Transverse colon (tissue), 4 donors: ENCODE data around the gene LDLRAD4. TPM values are rescaled to one million over a fixed set of nuclear protein-coding genes. Genes with fewer than 3 reads are reported as not detected.

Experiments
- DNase-seq: peaks from one replicate; pipeline ENCODE4 v3.0.0-alpha.2; 2019
- H3K27ac ChIP-seq, 4 donors: fragments of 200-600 bp; sonication (generic); 2 replicates each; pipeline ENCODE4 v1.5.1; 2016 to 2018; ENCODE audit warnings: inconsistent platforms in 4 of 4
- H3K27me3 ChIP-seq: fragments of 200-600 bp; sonication (generic); 2 replicates; pipeline ENCODE4 v1.5.1; 2017; ENCODE audit warnings: inconsistent platforms
- H3K36me3 ChIP-seq, 4 donors: fragments of 200-600 bp; sonication (generic); 2 replicates each; pipeline ENCODE4 v1.5.1; 2017 to 2019; ENCODE audit warnings: inconsistent platforms in 4 of 4
- H3K4me1 ChIP-seq, 4 donors: fragments of 200-600 bp; sonication (generic); 2 replicates each; pipeline ENCODE4 v1.5.1; 2017 to 2020; ENCODE audit warnings: inconsistent platforms in 4 of 4
- H3K4me3 ChIP-seq, 4 donors: fragments of 200-600 bp; sonication (generic); 1 replicate in 1 of 4; 2 replicates in 3 of 4; pipeline versions ENCODE4 v1.5.1 to v1.6.1; 2017 to 2019; ENCODE audit warnings: inconsistent platforms in 4 of 4
- H3K9me3 ChIP-seq, 2 donors: fragments of 200-600 bp; sonication (generic); 2 replicates each; pipeline ENCODE4 v1.5.1; 2017 to 2019; ENCODE audit warnings: inconsistent platforms in 2 of 2
- EP300 ChIP-seq: sonication (generic); formaldehyde crosslinking; IDR thresholded peaks from one replicate; pipeline ENCODE4 v1.6.1; 2017; ENCODE audit warnings: antibody characterized with exemption, low read depth
- POLR2A ChIP-seq: fragments of 450-650 bp; IDR thresholded peaks from one replicate; pipeline ENCODE4 v1.6.1; 2016; ENCODE audit warnings: antibody characterized with exemption, mild to moderate bottlenecking, moderate library complexity
- POLR2AphosphoS5 ChIP-seq, 3 donors: sonication (generic); formaldehyde crosslinking; IDR thresholded peaks; one replicate each; pipeline ENCODE4 v1.6.1; 2016; ENCODE audit warnings: antibody characterized with exemption in 3 of 3
- WGBS, 2 donors: methylation state at CpG; one replicate each; pipeline ENCODE4 v1.1.5; 2018; ENCODE audit warnings: low coverage in 1 of 2; 5-methylcytosine and 5-hydroxymethylcytosine counted together
- in situ Hi-C, 4 donors: fragments of 200-750 bp; cut with MboI; loops; one replicate each; pipeline versions ENCODE4 v1.15.0 to v1.15.1; 2017; ENCODE audit warnings: low sequenced_read_pairs in 3 of 4, low pct_ligation_motif_present in 1 of 4, low pct_unique_long_range_greater_than_20kb in 1 of 4
- intact Hi-C: fragments of 100-400 bp; cut with DNase I; formaldehyde crosslinking; loops from one replicate; pipeline ENCODE4 v1.15.1; 2023; ENCODE audit warnings: low total_unique reads
- total RNA-seq, 4 donors: library from RNA; depleted of rRNA; stranded (reverse); fragments of >200 nt; gene quantifications; one replicate each; pipeline ENCODE4 v1.1.0, GENCODE V29; 2016
- TF ChIP-seq, protein P1 (sequence below), 5 experiments: fragments of 200-600 bp in 3 of 5; fragments of 450-650 bp in 2 of 5; sonication (generic) in 3 of 5; IDR thresholded peaks; 1 replicate in 2 of 5; 2 replicates in 3 of 5; pipeline ENCODE4 v1.5.1; 2016 to 2017; ENCODE audit warnings: antibody characterized with exemption in 5 of 5, inconsistent platforms in 3 of 5, mild to moderate bottlenecking in 2 of 5, moderate library complexity in 1 of 5

Gene LDLRAD4
- total RNA-seq, 4 donors from 2014 or later: 34.8 to 277 (median 60.6) TPM

DNA sequence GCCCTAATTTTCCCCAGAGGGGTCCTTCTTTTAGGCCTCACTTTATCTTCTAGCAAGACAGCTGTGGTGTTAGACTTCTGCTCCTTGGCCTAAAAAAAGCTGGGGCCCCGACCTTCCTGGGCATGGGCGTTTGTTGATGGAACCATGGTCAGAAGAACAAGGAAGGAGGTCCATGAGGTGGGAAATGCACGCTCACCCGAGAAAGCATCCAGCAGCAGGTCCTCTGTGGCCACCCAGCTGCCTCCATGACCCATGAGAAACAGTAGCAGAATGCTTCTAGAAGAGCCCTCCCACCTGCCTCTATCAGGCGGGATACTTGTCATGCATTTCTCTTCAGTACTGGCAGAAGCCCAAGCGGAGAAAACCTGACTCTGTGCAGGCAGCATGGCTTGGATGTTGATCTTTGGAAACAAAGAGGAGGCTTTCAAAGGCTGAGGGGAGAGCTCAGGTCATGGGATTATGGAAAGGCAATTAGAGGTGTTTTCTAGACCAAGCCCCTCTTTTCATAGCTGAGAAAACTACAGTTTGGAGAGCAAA lies 258.7 kb downstream of the LDLRAD4 start:
- Histone ChIP-seq H3K27ac (no peak overlapping the region), H3K36me3 (no peaks in the 10 kb centered on the region), H3K4me3 (no peak overlapping the region), H3K27me3 (no peaks in the 10 kb centered on the region), H3K4me1 (peaks cover 0 to 7% (median 3%) of the 10 kb centered on the region in 4 donors), H3K9me3 (no peaks in the 10 kb centered on the region)
- in situ Hi-C loops: no loop called here
- DNase-seq: no peak
- no peak for TF ChIP-seq POLR2AphosphoS5 (IDR thresholded peaks at IDR 0.05)
- no peak for TF ChIP-seq EP300
- no peak for TF ChIP-seq POLR2A
- TF ChIP-seq, protein P1, sequence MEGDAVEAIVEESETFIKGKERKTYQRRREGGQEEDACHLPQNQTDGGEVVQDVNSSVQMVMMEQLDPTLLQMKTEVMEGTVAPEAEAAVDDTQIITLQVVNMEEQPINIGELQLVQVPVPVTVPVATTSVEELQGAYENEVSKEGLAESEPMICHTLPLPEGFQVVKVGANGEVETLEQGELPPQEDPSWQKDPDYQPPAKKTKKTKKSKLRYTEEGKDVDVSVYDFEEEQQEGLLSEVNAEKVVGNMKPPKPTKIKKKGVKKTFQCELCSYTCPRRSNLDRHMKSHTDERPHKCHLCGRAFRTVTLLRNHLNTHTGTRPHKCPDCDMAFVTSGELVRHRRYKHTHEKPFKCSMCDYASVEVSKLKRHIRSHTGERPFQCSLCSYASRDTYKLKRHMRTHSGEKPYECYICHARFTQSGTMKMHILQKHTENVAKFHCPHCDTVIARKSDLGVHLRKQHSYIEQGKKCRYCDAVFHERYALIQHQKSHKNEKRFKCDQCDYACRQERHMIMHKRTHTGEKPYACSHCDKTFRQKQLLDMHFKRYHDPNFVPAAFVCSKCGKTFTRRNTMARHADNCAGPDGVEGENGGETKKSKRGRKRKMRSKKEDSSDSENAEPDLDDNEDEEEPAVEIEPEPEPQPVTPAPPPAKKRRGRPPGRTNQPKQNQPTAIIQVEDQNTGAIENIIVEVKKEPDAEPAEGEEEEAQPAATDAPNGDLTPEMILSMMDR (IDR thresholded peaks at IDR 0.05): no peak
- intact Hi-C loops: no loop called here
- WGBS, 2 donors: 93% methylated on average over 6 of the region's 6 CpGs; no CpG with 5 or more reads in 1 of the 2 donors

DNA sequence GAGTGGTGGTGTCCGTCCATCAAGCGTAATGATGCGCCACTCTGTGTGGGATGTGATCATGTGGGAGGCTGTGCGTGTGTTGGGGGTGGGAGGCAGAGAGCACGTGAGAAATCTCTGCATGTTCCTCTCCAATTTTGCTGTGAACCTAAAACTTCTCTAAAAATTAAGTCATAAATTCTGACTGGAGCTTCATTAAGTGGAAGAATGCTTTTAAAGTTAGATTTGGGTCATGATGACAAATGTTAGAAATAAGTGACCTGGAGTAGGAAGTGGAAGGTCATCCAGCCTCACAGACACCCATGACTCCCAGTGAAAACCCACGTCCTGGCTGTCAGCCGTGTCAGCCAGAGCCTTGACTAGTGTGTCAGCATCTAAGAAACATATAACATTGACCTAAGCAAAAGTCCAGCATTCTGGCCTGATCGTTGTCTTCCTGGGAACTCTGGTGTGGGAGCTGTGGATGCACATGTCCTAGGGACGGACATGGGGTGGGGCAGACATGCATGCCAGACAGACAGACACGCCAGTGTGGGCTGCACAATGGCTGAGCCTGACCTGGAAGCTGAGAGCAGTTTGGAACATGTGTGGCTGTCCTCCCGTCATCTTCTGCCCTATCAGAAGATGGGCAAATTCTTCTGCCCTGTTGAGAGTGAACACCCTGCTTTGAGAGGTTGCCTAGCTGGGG lies 262.2 kb downstream of the LDLRAD4 start:
- intact Hi-C loops: no loop called here
- Histone ChIP-seq H3K36me3 (no peaks in the 10 kb centered on the region), H3K27ac (no peak overlapping the region), H3K27me3 (no peaks in the 10 kb centered on the region), H3K4me3 (no peak overlapping the region), H3K9me3 (no peaks in the 10 kb centered on the region), H3K4me1 (no peaks in the 10 kb centered on the region)
- in situ Hi-C loops: no loop called here
- TF ChIP-seq EP300 (no peak), POLR2A (no peak), POLR2AphosphoS5 (IDR thresholded peaks at IDR 0.05) (no peak)
- TF ChIP-seq, protein P1 (IDR thresholded peaks at IDR 0.05): no peak
- DNase-seq: peak; percentile 9
- WGBS, 2 donors: 61 to 80% methylated on average over 3 to 11 of the region's 11 CpGs

DNA sequence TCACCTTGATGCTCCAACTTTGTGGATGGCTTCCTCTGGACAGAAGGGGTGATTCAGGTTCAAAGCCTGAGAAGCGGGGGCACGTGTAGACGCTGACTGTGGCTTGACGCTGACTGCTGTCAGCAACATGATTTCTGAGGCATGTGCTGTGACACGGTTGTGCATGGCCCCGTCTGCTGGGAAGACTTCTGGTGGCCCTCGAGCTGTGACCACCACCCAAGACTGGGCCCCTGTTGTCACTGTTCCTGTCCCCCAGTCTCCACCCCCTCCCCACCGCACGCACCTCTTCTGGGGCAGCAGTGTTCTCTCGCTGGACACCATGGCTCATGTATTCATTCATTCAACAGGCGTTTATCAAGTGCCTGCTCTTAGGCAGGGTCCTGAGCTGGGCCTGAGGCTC lies 262.8 kb downstream of the LDLRAD4 start:
- WGBS, 2 donors: 86% methylated on average over 11 of the region's 11 CpGs; no CpG with 5 or more reads in 1 of the 2 donors
- no peak for DNase-seq
- intact Hi-C loops: no loop called here
- Histone ChIP-seq H3K9me3 (no peaks in the 10 kb centered on the region), H3K4me1 (no peaks in the 10 kb centered on the region), H3K27me3 (no peaks in the 10 kb centered on the region), H3K36me3 (no peaks in the 10 kb centered on the region), H3K27ac (no peak overlapping the region), H3K4me3 (no peak overlapping the region)
- in situ Hi-C loops: no loop called here
- TF ChIP-seq POLR2AphosphoS5 (IDR thresholded peaks at IDR 0.05) (no peak), POLR2A (no peak), EP300 (no peak)
- TF ChIP-seq, protein P1 (IDR thresholded peaks at IDR 0.05): no peak

DNA sequence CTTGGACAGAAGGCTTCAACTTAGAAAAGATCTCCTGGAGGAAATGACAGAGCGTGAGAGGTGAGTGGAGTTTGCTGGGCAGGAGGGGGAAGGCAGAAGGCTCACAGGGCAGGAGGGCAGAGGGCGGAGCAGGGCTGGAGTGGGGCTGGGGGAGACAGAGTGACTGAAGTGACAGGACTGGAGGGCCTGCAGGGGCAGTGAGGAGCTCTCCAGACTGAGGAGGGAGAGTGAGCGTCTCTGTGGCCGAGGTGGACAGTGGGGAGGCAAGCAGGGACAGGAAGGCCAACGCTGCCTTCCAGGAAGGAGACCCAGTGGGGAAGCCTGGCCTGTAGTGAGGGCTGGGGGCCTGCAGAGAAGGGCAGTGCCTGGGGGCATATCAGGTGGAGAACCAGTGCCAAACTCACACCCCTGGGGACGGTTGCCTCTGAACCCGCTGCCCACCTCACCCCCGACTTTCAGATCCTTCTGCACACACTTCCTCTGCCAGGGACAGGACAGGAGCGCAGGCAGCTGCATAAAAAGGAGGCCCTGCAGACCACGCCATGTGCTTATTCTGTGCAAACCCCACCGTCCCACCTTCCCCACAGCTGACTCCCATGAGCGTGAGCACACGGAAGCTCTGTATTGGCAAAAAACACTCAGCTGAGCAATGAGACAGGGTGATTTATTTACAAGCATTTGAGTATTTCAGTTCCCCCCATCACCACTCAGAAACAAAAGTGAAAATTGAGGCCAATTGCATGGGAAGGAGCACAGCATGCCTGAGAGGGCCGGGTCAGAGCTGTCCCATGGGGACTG lies 263.5 kb downstream of the LDLRAD4 start:
- H3K27me3 ChIP-seq: no peaks in the 10 kb centered on the region
- in situ Hi-C loops: no loop called here
- H3K4me3 ChIP-seq: no peak overlapping the region
- no peaks in the 10 kb centered on the region for H3K36me3 ChIP-seq
- no peak overlapping the region for H3K27ac ChIP-seq
- DNase-seq: peak; percentile 8
- H3K4me1 ChIP-seq: no peaks in the 10 kb centered on the region
- no peaks in the 10 kb centered on the region for H3K9me3 ChIP-seq
- intact Hi-C loops: no loop called here
- 73 to 96% methylated on average over 4 to 14 of the region's 14 CpGs for WGBS, 2 donors
- TF ChIP-seq POLR2AphosphoS5 (IDR thresholded peaks at IDR 0.05) (no peak), EP300 (no peak), POLR2A (no peak)
